Right hindlimb (tissue), 1 donor: Measurements from ENCODE around the gene EHD3.

Source experiments
- DNase-seq: peaks from one replicate; pipeline ENCODE4 v3.0.0-alpha.2; 2018

EHD3 gene

GRCh38 chr2:31233741-31234682 is at the start of gene EHD3:
TSS of gene EHD3 (plus strand) at chr2:31234152. CDS start at chr2:31234622, 470 bp downstream.
- peak; percentile 91 for DNase-seq

GRCh38 chr2:31187166-31187565 is 46.8 kb upstream of the EHD3 start:
- DNase-seq = no peak

GRCh38 chr2:31188131-31188530 is 45.8 kb upstream of the EHD3 start:
- DNase-seq = no peak

GRCh38 chr2:31189141-31189540 is 44.8 kb upstream of the EHD3 start:
- DNase-seq = no peak

- no peak for DNase-seq
These were observed 43.8 kb upstream of the EHD3 start for GRCh38 chr2:31190188-31190587.

- no peak for DNase-seq
These were observed 42.0 kb upstream of the EHD3 start for GRCh38 chr2:31191931-31192330.

- DNase-seq = no peak
These were observed 41.6 kb upstream of the EHD3 start for GRCh38 chr2:31192396-31192795.

- no peak for DNase-seq
These were observed 41.0 kb upstream of the EHD3 start for GRCh38 chr2:31192851-31193392.

- DNase-seq = no peak
These were observed 40.1 kb upstream of the EHD3 start for GRCh38 chr2:31193806-31194205.

- no peak for DNase-seq
These were observed 37.3 kb upstream of the EHD3 start for GRCh38 chr2:31196622-31197021.

GRCh38 chr2:31197166-31197565 is 36.8 kb upstream of the EHD3 start:
- DNase-seq = no peak

GRCh38 chr2:31197669-31198068 is 36.3 kb upstream of the EHD3 start:
- no peak for DNase-seq

GRCh38 chr2:31199206-31199605 is 34.7 kb upstream of the EHD3 start:
- DNase-seq = no peak

GRCh38 chr2:31200972-31201371 is 33.0 kb upstream of the EHD3 start:
- no peak for DNase-seq

- no peak for DNase-seq
These were observed 31.9 kb upstream of the EHD3 start for GRCh38 chr2:31202041-31202440.

GRCh38 chr2:31202833-31203232 is 31.1 kb upstream of the EHD3 start:
- no peak for DNase-seq

GRCh38 chr2:31203916-31204315 is 30.0 kb upstream of the EHD3 start:
- no peak for DNase-seq

- DNase-seq = no peak
These were observed 29.2 kb upstream of the EHD3 start for GRCh38 chr2:31204783-31205182.

GRCh38 chr2:31205186-31205585 is 28.8 kb upstream of the EHD3 start:
- no peak for DNase-seq

- DNase-seq = no peak
These were observed 28.3 kb upstream of the EHD3 start for GRCh38 chr2:31205613-31206012.

GRCh38 chr2:31207790-31208189 is 26.2 kb upstream of the EHD3 start:
- DNase-seq = no peak

GRCh38 chr2:31208240-31208639 is 25.7 kb upstream of the EHD3 start:
- no peak for DNase-seq

GRCh38 chr2:31212659-31213600 is 21.0 kb upstream of the EHD3 start:
- no peak for DNase-seq
